RPMI8226 (cell line): ENCODE data around the gene OVOL1.
"Not testable (repeated sequence)": the region's sequence is repeated elsewhere in the genome, so short reads cannot be mapped to it uniquely, and the experiment has no call there.

Source experiments
- DNase-seq: peaks from one replicate; pipeline ENCODE4 v3.0.0-alpha.2; 2015

Gene OVOL1

DNA sequence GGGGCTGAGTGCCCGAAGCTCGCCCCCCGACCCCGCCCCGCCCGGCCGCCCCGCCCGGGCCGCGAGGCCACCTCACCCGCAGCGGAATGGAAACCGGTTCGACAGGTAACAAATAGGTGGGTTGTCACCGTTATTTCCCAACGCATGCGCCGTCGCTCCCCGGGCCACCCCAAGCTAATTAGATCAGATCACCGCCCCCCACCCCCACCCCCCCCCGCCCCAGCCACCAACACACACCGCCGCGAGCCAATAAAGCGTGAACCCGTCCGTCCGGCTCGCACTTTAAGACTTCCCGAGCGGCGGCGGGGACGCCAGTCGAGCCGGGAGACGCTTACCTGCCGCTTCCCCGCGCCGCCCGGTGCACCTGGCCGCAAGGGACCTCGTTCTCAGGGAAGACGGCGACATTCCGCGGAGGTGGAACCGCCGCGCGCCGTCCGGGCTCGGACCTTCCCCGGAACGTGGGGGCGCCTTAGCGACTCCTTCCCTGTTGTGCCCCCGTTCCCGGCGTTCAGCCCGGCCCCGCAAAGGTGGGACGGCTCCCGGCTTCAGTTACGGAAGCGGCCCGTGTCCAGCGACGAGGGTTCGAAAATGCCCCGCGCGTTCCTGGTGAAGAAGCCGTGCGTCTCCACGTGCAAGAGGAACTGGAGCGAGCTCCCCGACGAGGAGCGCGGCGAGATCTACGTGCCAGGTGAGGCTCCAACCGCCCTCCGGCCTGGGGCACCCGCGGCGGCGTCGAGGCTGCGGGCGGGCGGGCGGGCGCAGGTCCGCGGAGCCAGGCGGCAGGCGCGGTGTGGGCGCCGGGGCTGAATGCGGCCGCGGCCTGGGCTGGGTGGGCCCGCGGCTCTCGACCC lies at the start of gene OVOL1:
OVOL1 (plus strand) TSS at position 278 of the 851 bp plus-strand sequence; CDS start at position 589, 311 bp downstream.
- DNase-seq, result peak; percentile 46

DNA sequence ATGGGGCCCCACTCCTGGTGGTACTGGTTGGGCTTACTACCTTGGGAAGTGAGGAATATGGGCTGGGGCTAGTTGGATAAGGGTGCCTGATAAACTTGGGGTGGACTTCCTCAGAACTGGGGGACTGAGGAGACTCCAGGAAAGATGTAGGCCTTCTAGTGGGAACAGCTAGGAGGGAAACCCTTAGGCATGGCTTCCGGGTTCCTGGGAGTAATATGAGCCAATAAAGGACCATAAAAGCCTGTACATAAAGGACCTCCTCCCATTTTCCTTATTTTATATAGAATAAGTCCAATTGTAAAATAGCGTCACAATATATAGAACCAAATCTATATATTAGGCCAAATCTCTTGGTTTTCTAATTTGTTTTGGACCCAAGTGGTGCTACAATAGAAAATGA lies 47.8 kb upstream of the OVOL1 start:
- no peak for DNase-seq

DNA sequence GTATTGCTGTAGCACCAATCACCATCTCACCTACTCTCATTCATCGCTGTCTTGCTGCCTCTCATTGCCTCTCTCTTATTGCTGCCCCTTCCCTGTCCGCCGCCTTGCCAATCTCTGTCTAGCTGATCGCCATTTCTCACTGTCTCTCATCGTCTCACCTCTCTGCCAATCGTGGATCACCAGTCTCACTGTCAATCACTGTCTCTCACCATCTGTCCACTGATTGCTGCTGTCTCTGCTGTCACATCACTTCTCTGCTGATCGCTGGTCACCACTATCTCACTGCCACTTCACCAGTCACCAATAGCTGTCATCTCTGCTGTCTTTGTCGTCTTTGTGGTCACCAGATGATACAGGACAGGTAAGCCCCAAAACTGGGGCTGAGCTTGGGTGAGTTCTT lies 45.7 kb upstream of the OVOL1 start:
- DNase-seq, result no peak

DNA sequence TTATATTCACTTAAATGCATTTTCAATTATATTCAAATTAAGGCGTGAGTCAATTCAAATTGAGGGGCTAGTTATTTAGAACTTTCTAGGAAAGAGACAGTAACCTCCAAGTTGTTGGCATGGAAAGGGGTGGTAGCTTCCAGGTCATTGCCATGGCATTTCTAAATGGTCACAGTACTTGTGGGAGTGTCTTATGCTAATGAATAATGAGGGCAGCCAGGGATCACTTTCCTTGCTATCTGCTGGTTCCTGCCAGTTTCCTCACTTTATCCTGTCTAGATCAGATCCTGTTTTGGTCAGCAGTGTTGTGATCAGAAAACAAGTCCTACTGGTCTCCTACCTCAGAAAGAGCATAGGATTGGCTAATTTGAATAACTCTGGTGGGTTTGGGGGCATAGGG lies 44.5 kb upstream of the OVOL1 start:
- no peak for DNase-seq

DNA sequence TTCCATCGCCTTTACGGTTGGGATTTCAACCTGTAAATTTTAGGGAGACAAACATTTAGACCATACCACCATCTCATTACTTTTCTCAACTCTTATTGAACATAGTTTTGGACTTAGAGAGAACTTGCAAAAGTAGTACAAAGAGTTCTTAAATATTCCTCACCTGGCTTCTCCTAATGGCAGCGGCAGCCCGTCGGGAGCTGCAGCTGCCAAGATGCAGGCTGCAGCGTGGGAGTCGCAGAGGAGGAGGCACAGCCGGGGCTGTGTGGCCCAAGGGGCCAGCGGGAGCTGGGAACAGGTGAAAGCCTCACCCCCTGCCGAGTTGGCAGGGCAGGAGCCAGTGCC lies 43.2 kb upstream of the OVOL1 start:
- DNase-seq, result no peak

DNA sequence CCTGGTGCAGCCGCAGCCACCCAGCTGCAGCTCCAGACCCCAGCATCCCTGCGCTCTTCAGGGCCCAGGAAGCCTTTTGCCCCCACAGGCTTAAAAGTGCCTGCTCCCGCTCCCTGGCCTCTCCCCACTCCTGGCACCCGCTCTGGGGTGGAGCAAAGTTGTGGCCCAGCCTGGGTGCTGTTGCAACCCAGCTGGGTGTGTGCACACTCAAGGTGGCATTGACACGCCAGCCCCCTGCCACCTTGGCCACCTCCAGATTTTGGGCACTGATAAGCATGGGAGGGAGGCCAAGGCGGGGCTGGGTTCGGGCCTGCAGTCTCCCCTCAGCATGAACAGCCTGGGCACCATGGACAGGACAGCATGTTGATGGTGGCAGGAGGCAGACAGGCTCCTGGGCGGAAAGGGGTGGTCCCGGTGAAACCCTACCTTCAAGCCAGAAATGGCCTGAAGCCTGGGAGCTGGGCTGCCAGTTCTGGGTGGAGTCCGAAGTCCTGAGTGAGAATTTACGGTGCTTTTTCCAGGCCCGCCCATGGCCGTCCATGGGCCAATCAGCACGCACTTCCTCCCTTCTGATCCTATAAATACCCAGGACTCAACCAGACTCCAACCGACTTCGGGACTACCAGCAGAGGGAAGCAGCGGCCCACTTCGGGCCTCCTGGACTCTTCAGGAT lies 42.7 kb upstream of the OVOL1 start:
- DNase-seq, result peak; percentile 76

DNA sequence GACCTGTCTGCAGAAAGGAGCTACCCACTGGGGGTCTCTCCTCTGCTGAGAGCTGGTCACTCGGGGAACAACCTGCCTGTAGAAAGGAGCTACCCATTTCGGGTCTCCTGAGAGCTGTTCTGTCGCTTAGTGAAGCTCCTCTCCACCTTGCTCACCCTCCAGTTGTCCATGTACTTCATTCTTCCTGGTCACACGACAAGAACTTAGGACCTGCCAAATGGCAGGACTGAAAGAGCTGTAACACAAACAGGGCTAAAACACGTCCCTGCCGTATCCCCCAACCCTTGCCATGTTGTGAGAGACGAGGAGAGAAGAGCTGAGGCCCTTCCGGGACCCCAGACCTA lies 42.2 kb upstream of the OVOL1 start:
- no peak for DNase-seq

DNA sequence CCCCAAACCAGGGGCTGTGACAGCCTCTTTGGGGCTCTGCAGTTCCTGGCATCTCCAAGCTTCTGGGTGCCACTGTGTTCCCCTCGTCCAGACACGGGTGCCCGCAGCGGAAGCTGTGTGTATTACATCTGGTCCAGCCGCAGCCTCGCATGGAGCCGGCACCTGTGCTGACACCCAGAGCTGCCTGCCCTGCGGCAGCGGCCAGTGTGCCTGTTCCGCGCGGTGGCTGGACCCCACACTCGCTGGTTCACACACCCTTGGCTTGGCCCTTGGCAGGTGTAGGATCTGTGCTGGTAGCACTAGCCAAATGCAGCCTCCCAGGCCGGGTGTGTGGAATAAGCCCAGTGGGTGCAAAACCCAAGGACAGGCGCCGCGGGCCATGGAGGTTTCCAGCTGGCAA lies 41.8 kb upstream of the OVOL1 start:
- DNase-seq, result no peak

DNA sequence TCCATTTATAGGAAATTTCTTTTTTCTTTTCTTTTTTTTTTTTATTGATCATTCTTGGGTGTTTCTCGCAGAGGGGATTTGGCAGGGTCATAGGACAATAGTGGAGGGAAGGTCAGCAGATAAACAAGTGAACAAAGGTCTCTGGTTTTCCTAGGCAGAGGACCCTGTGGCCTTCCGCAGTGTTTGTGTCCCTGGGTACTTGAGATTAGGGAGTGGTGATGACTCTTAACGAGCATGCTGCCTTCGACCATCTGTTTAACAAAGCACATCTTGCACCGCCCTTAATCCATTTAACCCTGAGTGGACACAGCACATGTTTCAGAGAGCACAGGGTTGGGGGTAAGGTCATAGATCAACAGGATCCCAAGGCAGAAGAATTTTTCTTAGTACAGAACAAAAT lies 24.7 kb upstream of the OVOL1 start:
- not testable (repeated sequence) for DNase-seq

DNA sequence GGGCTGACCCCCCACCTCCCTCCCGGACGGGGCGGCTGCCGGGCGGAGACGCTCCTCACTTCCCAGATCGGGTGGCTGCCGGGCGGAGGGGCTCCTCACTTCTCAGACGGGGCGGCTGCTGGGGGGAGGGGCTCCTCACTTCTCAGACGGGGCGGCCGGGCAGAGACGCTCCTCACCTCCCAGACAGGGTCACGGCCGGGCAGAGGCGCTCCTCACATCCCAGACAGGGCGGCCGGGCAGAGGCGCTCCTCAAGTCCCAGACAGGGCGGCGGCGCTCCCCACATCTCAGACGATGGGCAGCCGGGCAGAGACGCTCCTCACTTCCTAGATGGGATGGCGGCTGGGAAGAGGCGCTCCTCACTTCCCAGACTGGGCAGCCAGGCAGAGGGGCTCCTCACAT lies 24.0 kb upstream of the OVOL1 start:
- DNase-seq, result not testable (repeated sequence)

DNA sequence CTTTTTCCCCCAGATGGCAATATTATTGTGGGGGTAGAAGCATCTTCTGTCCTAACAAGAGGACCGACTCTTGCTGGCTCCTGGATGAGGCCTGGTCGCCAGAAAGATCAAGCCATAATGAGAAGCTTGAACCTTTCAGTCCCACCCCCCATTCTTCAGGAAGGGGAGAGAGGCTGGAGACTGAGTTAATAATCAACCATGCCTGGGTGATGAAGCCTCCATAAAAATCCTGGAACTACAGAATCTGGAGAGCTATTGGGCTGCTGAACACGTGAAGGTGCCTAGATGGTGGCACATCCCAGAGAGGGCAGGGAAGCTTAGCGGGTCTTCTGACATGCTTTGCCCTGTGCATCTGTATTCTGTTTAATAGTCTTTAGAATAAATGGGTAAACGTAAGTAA lies 22.4 kb upstream of the OVOL1 start:
- no peak for DNase-seq

DNA sequence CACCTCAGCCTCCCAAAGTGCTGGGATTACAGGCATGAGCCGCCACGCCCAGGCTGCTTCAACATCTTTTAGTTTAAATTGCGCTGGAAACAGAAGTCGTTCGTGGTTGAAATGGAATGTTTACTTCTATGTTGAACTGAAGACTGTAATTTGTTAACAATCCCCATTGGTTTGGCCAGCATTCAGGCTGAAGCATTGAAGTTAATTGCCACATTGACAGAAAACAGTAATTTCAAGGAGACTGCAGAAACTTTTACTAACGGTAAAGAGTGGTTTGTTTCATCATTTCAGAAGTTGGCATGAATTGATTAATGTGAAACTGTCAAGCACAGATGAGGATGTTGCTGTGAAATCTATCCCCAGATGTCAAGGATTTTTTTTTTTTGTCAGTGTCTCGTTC lies 20.3 kb upstream of the OVOL1 start:
- peak; percentile 9 for DNase-seq

DNA sequence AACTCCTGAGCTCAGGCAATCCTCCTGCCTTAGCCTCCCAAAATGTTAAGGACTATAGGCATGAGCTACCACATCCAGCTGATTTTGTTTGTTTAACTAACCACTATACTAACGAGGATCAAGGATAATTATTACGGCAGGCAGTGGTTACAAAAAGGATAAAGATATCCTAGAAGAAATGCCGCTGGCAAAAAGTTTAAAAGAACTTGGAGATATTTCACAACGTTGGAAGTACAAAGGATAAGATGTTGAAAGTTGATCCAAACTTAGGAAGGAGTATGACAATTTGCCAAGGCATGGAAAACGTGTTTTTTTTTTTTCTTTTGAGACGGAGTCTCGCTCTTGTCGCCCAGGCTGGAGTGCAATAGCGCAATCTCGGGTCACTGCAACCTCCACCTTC lies 19.5 kb upstream of the OVOL1 start:
- DNase-seq, result no peak

DNA sequence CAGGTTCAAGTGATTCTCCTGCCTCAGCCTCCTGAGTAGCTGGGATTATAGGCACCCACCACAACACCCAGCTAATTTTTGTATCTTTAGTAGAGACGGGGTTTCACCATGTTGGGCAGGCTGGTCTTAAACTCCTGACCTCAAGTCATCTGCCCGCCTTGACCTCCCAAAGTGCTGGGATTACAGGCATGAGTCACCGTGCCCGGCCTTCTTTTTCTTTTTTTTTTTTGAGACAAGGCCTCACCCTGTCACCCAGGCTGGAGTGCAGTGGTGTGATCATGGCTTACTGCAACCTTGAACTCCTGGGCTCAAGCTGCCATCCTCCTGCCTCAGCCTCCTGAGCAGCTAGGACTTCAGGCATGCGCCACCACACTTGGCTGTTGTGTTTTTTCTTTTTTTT lies 19.1 kb upstream of the OVOL1 start:
- DNase-seq, result not testable (repeated sequence)

DNA sequence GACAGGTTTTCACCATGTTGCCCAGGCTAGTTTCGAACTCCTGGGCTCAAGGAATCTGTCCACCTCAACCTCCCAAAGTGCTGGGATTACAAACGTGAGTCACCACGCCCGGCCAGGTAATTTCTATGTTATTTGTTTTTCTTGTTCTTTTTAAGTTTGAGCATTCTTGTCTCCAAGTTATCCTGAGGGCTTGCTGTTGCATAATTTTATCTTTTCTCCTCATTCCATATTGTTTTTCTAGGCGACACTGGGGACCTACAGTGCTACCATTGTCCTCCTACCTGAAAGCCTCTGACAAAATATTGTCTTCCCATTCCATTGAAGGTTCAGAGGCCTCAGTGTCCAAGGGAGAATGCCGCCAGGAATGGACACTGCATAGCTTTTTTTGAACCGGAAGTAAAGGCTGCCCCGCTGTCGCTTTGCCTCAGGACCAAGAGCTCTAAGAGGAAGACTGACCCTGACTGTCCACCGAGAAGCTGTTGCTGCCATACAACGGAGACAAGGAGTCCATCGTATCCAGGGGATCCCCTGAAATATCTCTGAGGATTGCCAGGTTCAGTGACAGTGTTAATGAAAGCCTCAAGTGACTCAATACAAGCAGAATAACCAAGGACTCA lies 15.8 kb upstream of the OVOL1 start:
- DNase-seq, result no peak

DNA sequence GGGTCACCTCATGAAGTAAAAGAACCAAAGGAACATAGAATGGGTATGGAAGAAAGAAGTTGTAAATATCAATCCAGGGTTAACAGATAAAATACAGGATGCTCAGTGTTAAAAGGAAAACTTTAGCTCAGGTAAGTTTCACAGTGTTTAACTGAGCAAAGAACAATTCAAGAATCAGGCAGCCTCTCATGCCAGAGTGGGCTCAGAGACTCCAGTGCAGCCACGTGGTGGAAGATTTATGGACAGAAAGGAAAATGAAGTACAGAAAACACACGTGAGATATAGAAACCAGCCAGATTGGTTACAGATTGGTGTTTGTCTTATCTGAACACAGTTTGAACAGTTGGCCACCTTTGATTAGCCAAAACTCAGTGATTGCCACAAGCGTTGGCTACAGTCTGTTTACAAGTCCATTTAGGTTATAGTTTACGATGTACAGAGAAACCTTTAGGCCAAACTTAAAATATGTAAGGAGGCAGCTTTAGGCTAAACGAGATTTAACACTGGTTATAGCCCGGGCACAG lies 15.2 kb upstream of the OVOL1 start:
- DNase-seq, result no peak

DNA sequence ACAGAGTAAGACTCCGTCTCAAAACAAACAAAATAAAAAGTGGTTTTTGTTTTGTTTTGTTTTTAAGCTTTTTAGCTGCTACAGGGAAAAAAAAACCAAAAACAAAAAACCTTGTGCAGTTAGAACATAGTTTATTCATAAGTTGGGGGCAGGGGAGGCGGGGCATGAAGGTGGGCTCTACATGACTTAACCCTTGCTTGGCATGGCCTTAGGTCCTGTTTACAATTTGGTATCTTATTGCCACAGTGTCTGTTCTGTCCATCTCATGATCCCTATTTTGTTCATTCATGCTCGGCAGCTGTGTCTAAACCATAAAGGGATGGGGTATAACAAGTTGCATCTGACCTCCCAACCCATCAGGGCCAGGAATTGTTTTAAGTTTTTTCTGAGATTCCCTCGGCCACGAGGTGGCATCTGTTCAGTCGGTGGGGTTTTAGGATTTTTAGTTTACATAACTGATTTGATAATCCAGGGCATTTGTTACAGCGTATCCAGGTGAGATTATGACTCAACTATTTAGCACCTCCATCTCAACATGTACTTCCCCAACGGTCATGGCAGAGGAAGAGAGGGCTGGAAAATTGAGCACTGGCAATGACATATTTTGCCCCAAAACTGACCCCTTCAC lies 13.0 kb upstream of the OVOL1 start:
- DNase-seq, result no peak

DNA sequence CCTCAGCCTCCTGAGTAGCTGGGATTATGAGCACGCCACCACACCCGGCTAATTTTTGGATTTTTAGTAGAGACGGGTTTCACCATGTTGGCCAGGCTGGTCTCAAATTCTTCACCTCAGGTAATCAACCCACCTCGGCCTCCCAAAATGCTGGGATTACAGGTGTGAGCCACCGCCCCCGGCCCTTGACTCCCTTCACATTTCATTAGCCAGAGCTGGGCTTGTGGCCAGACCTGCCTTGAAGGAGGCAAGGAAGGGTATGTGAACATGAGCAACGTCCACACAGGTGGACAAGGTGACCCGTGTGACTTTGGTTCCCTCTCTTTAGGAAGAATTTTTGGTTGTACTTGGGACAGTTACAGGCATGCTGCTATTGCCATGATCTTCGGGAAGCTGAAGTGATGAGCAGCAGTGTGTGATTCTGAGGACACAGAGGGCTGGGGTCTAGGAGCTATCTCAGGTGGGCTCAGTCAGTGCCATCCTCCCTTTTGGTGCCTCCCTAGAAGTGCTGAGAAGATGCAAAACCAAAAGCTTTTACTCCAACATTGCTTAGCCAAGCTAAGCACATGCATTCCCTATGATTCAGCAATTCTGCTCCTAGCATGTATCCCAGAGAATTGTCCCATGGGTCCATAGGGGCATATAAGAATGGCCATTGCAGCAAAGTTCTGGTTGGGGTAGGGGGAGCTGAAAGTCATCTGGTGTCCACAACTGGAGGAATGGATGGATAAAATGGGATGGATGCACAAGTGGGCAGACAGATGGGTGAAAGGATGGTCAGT lies 12.1 kb upstream of the OVOL1 start:
- peak; percentile 1 for DNase-seq

DNA sequence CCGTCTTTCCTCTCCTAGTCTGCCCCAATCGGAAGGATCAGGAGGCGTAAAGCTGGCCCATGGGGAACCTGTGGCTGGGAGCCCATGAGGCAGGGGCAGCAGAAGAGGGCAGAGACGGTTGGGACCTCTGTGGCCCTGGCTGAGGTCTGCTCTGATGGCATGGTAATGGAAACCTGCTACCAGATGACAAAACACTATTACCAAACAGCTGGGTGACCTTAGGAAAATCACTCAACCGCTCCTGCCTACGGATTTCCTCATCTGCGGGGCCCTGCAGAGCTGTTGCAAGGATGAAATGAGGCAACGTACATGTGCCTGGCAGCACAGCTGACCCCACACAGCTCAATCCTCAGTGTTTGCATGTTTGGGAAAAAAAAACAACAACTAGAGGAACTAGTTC lies 10.7 kb upstream of the OVOL1 start:
- DNase-seq, result peak; percentile 1

DNA sequence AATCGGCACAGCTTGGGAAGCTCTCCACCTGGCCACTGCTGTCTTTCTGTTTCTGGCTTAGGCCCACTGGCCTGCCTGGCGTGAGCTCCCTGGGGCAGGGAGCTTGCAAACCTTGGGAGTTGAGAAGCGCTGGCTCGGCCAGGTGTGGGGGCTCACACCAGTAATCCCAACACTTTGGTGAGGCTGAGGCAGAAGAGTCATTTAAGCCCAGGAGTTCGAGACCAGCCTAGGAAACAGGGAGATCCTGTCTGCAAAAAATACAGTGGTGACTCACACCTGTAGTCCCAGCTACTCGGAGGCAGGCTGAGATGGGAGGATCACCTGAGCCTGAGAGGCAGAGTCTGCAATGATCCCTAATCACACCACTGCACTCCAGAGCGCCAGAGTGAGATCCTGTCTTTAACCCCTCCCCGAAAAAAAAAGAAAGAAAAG lies 10.1 kb upstream of the OVOL1 start:
- no peak for DNase-seq

DNA sequence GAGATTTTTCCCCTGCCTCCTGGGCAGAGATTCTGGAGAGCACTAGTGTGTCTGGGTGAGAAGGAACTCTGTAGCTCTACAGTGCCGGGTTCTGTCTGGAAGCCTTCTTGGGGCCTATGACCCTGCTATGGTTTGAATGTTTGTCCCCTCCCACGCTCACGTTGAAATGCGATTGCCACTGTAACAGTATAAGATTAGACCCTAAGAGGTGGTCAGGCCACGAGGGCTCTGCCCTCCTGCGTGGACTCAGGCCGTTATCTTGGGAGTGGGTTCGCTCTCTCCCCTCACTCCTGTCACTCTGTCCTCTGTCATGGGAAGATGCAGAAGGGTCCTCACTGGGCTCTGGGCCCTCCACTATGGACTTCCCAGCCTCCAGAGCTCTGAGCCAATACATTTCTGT lies 9.6 kb upstream of the OVOL1 start:
- no peak for DNase-seq

DNA sequence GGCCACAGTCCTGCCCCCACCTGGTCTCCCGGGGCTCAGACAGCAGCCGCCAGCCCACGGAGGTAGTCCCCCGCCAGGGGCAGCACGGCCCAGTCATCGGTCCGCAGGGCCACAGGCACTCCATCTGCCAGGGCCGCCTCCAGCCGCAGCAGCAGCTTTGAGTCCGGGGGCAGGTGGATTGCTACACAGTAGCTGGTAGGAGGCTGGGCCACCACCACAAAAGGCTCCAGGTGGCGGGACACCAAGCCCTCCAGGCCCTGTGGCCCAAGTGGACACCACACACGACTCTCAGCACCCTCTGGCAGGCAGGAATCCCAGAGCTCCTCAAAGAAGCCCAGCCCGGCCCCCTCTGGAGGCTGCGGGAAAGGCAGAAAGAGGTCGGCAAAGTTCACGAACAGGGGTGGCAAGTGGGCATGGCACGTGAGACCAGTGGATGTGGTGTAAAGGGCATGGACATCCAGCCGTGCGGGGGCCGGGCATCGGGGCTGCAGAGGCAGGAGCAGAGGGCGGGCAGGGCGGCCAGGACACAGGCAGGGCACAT lies 9.0 kb upstream of the OVOL1 start:
- DNase-seq, result peak; percentile 1
